Forelimb muscle (tissue), 1 donor: ENCODE results near the gene PCED1B. TPM values are rescaled to one million over a fixed set of nuclear protein-coding genes. Genes with fewer than 3 reads are reported as not detected.
"Not testable (repeated sequence)": the region's sequence is repeated elsewhere in the genome, so short reads cannot be mapped to it uniquely, and the experiment has no call there.

Source experiments
- DNase-seq: peaks from one replicate; pipeline ENCODE4 v3.0.0-alpha.2; 2013; ENCODE audit warnings: low read depth
- polyA plus RNA-seq: library from polyadenylated mRNA; unstranded; fragments of 120-200 nt; gene quantifications from one replicate; pipeline ENCODE4 v1.2.1, GENCODE V29; 2013; ENCODE audit not compliant: insufficient read length

Gene PCED1B
- polyA plus RNA-seq, 1 donor, result 0.47 TPM

- no peak for DNase-seq
Observed at GRCh38 chr12:47088021-47088944, 8.9 kb downstream of the PCED1B start.

DNA sequence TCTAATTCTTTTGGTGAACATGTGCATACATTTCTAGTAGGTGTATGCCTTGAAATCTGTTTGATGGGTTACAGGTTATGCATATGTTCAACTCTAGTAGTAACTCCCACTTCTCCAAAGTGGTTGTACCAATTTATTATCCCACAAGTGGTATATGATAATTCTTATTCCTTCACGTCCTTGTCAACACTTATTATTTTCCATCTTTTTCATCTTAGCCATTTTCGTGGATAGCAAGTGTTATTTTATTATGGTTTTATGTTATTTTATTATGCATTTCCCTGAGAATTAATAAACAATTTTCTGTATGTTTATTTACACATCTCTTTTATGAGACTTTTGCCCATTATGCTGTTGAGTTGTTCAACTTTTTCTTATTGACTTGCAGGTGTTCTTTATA is 11.6 kb downstream of the PCED1B start:
- no peak for DNase-seq

DNA sequence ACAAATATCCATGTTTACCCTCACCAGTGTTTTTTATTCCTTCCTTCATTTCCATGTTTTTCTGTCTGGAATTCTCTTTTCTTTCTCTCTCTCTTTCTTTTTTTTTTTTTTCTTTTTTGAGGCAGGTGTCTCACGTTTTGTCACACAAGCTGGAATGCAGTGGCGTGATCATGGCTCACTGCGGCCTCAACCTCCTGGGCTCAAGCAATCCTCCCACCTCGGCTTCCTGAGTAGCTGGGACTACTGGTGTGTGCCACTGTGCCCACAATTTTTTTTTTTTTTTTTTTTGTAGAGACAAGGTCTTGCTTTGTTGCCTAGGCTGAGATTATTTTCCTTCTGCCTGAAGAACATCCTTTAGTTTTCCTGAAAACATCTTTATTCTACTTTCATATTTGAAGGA is 15.4 kb downstream of the PCED1B start:
- DNase-seq, result no peak

- no peak for DNase-seq
Observed at GRCh38 chr12:47095446-47096236, 16.2 kb downstream of the PCED1B start.

DNA sequence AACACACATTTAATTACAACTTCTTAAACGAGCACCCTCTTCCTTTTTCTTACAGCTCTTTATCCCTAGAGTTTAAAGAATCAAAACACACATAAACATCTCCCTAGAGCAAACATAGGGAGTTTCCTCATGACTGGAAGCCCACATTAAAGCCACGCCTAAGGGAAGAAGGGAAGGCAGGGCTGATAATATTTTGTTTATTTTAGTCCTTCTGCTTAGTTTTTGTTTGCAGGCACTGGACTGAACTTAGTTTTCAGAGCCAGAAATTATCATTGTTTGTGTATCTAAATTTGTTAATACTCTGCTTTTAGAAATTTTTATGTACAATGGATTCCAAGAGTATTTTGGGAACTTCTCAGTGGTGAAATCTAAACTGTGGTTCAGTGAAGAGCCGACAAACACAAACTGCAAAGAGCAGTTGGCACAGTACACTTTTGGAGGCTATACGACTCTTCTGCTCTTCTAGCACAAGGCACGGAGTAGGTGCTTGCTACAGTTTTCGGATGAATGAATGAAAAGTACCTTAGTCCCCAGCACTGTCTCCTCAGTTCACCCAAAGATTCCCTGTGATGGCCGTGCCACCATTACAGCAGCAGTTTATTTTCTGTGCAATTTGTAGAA is 18.0 kb downstream of the PCED1B start:
- no peak for DNase-seq

DNA sequence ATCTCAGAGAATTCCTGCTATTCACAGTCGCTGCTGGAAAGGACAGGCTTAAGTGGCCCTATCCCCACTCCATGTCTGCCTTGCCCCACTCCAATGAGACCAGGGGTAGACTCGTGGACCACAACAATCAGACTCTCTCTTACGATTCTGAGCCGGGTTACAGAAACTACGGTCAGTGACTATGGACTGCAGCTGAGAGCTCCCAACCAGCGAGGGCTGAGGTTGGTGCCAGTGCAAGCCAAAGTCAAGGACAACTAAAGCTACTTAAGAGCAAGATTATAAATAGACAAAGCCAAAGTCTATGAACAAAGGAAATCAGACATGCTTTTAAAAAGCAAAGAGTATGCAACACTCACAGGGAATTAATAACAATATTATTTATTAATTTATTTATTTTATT is 18.7 kb downstream of the PCED1B start:
- no peak for DNase-seq

GRCh38 chr12:47099610-47100009 is 20.2 kb downstream of the PCED1B start:
- no peak for DNase-seq

- no peak for DNase-seq
Observed at GRCh38 chr12:47100160-47100559, 20.7 kb downstream of the PCED1B start.

GRCh38 chr12:47102406-47102805 is 23.0 kb downstream of the PCED1B start:
- DNase-seq, result no peak

GRCh38 chr12:47102845-47103651 is 23.6 kb downstream of the PCED1B start:
- DNase-seq, result no peak

DNA sequence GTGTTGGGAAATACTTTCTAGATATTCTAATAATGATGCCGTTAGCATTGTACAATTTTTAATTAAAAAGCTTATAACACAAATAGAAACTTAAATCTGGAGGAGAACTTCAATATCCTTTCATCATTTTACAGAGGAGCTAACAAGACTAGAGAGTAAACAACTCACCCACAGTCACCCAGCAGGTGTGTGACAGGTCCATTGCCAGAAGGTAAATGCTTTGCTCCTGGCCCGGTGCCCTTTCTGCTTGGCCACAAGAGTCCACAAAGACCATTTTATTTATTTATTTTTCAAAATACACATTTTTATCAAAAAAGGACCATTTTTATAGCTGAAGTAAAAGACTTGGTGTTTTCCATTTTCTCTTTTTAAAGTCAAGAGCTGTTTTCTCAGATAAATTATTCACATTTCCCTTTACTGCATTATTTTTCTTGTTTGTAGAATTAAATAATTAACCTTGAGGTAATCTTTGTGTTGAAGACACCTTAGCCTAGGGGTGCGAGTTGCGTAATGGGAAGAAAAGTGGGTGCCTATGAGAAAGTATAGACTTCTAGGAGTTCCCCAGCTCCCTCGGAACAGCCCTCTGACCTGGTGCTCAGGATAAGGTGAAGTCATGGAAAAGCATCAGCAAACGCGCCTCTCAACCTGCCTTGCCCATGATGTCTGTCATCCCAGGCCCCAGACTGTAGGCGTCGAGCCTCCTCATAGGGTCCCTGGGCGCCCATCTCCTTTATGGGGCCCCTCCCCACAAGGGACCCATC is 26.7 kb downstream of the PCED1B start:
- DNase-seq, result no peak

GRCh38 chr12:47107446-47107845 is 28.0 kb downstream of the PCED1B start:
- DNase-seq, result no peak

GRCh38 chr12:47107926-47108325 is 28.5 kb downstream of the PCED1B start:
- no peak for DNase-seq

- DNase-seq, result no peak
Observed at GRCh38 chr12:47110011-47110541, 30.7 kb downstream of the PCED1B start.

GRCh38 chr12:47110718-47111391 is 31.4 kb downstream of the PCED1B start:
- no peak for DNase-seq

DNA sequence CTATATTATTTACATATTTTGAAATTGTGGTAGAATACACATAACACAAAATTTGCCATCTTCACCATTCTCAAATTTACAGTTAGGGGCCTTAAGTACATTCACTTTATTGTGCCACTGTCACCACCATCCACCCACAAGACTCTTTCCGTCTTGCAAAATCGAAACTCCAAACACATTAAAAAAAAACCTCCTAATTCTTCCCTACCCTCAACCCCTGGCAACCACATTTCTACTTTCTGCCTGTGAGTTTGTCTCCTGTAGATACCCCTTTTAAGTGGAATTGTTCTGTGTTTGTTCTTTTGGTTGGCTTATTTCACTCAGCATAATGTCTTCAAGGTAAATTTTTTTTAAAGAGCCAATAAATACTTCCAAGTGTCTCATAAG is 32.0 kb downstream of the PCED1B start:
- DNase-seq, result no peak

- no peak for DNase-seq
Observed at GRCh38 chr12:47111854-47112253, 32.4 kb downstream of the PCED1B start.

GRCh38 chr12:47112679-47113078 is 33.3 kb downstream of the PCED1B start:
- no peak for DNase-seq

DNA sequence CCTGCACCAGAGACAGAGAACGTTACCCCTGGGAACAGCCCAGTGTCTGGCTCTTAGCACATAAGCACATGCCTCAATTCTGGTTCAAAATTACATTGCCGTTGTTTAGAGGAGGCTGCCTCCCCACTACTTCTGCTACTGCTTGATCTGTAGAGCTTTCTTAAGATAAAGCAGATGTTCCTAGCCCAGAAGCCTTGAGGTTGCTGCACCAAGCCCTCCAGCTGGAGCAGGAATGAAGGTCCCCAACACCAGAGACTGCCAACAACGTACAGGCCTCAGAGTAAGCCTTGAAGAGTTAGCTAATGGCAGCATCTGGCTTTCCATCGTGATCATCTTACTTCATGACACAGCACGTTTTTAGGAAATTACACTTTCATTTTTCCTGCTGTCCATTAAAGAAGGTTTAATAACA is 35.1 kb downstream of the PCED1B start:
- no peak for DNase-seq

- DNase-seq, result not testable (repeated sequence)
Observed at GRCh38 chr12:47117305-47117704, 37.9 kb downstream of the PCED1B start.
